Measurements from ENCODE around the gene KIF5B.

DNA sequence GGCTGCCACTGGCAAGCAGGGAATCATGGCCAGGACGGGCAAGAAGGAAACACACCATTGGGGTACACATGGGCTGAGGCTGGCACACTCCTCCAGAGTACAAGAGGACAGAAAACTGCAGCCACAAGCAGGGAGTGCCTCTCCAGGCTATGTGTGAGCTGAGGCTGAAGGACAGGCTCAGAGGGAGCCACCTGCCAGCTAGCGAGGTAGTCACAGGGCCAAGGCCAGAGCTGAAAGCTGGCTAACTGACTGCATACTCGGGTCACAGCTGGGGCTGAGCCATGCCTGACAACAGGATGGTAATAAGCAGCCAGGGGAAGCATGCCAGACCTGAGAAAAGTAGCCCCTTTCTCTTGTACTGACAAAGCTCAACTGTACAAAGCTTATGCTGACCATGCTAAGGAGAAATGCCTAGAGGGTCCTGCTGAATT lies 52.0 kb downstream of the KIF5B start:
- TF ChIP-seq GATA2 (IDR thresholded peaks at IDR 0.05; ENCODE audit: low read depth, low read length) (no peak), GATA3 (IDR thresholded peaks at IDR 0.05; ENCODE audit: low read depth, low read length) (no peak)

All from SH-SY5Y (cell line).